Islet precursor cell (in vitro differentiated cells): ENCODE measurements around the gene LILRA2.
"Not testable (repeated sequence)": the region's sequence is repeated elsewhere in the genome, so short reads cannot be mapped to it uniquely, and the experiment has no call there.

ENCODE experiments used
- DNase-seq: peaks from one replicate; pipeline ENCODE4 v3.0.0-alpha.2; 2018

LILRA2 gene

DNA sequence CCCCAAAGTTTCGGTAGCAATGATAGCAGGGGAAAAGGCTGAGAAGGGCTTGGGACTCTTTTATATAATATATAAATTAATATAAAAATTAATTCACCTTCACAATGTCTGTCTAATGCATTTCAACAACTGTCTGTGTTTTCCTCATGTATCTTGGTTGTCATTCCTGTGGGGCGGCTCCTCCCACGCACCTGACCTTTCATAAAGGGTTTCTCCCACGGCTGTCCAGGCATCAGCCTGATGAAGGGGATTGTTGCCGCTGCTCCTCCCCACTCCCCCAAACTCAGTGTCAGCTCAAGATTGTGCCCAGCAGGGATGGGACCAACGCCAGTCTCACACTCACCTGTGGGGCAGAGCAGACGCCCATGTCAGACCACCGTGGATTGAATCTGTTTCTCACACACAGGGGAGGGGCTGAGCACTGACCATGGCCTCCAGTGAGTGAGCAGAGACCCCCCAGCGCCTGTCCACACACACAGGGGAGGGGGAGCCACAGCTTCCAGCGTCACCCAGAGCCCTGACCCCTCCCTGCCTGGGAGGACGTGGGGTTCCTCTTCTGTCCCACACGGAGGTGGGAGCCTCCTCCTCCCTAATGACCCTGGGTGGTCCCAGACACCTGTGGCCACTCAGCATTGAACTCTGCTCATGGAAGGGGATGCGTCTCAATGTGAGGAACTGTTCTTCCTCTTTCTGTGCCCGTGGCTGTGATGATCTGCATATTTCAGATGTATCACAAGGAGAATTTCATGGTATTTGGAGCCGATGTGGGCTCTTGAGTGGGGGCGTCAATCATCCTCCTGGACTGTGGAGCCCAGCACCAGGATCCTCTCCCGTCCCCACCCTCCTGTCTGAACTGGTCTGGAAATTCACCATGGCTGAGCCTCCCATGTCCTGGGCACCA, 1.6 kb upstream of the LILRA2 start:
- DNase-seq, result not testable (repeated sequence)

GRCh38 chr19:54572696-54573311, 786 bp upstream of the LILRA2 start:
- DNase-seq, result no peak

- DNase-seq, result no peak
These were observed 461 bp downstream of the LILRA2 start for GRCh38 chr19:54574051-54574450.

GRCh38 chr19:54574527-54575056, 1.0 kb downstream of the LILRA2 start:
- DNase-seq, result no peak

GRCh38 chr19:54575205-54575604, 1.6 kb downstream of the LILRA2 start:
- DNase-seq, result not testable (repeated sequence)

DNA sequence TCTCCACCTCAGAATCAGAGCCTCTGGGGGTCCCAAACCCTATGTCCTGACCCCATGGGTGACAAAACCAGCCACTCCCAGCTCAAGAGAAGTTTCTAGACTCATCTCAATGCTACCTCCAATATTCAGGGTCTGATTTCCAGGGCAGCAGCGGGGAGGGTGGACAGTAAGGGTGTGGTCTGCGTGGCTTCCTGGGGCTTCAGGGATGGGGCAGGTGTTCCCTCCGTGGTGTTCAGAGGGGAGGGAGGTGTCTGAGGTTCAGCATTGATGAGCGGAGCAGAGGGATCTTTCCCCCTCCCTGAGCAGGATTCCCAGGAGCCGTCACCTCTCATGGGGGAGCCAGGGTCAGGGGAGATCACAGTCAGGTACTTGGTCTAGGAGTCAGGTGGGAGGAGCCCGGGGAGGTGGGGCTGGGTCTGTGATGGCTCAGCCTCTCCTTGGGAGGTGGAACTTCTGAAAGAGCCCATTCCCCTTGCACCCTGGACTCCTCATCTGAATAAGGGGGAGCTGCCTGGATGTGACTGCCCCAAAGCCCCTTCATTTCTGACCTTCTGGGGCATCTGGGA, 2.9 kb downstream of the LILRA2 start:
- no peak for DNase-seq

GRCh38 chr19:54577334-54577733, 3.7 kb downstream of the LILRA2 start:
- DNase-seq, result no peak

DNA sequence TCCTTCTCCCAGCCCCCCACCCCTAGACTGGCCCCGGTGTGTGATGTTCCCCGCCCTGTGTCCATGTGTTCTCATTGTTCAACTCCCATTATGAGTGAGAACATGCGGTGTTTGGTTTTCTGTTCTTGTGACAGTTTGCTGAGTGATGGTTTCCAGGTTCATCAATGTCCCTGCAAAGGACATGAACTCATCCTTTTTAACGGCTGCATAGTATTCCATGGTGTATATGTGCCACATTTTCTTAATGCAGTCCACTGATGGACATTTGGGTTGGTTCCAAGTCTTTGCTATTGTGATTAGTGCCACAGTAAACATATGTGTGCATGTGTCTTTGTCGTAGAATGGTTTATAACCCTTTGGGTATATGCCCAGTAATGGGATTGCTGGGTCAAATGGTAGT, 4.7 kb downstream of the LILRA2 start:
- DNase-seq, result not testable (repeated sequence)

DNA sequence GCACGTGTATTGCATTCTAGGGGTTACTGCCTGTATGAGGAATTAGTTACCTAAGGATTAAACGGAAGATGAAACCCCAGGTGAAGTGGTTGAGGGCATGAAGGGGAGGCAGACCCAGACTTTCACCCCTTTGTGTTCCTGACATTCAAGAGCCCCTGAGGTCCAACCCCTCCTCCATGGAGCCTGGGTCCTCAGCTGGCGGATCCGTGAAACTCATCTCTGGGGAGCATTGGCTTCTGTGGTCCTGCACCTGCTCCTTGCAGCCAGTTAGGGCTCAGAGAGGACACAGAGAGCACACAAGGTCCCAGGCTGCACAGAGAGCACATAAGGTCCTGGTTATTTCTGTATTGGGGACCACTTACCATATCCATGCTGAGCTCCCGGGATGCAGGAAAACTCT, 12.8 kb downstream of the LILRA2 start:
- DNase-seq, result no peak

DNA sequence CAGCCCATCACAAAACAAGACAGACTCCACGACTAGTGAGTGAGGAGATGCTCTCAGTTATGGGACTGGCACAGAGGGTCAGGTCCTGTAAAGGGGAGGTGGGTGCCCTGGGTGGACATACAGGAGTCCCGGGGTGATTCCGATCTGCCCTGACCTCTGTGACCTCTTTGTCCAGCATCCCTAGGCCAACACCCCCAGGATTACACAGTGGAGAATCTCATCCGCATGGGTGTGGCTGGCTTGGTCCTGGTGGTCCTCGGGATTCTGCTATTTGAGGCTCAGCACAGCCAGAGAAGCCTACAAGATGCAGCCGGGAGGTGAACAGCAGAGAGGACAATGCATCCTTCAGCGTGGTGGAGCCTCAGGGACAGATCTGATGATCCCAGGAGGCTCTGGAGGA, 13.4 kb downstream of the LILRA2 start:
- DNase-seq, result no peak

DNA sequence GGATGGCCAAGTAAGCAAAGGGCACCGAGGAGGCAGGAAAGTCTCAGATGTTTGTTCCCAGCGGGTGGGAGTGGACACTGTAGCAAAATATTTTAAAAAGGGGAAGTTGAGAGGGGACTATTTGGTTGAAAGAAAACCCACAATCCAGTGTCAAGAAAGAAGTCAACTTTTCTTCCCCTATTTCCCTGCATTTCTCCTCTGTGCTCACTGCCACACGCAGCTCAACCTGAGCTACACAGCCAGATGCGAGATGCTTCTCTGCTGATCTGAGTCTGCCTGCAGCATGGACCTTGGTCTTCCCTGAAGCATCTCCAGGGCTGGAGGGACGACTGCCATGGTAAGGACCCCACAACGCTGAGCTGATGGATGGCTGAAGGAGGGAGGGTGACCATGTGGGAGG, 19.9 kb downstream of the LILRA2 start, which contains the start of gene LILRA1:
Gene LILRA1, plus strand, starts transcription at position 188 of the 400 bp plus-strand sequence. CDS start 613 bp downstream, outside the sequence.
- not testable (repeated sequence) for DNase-seq

DNA sequence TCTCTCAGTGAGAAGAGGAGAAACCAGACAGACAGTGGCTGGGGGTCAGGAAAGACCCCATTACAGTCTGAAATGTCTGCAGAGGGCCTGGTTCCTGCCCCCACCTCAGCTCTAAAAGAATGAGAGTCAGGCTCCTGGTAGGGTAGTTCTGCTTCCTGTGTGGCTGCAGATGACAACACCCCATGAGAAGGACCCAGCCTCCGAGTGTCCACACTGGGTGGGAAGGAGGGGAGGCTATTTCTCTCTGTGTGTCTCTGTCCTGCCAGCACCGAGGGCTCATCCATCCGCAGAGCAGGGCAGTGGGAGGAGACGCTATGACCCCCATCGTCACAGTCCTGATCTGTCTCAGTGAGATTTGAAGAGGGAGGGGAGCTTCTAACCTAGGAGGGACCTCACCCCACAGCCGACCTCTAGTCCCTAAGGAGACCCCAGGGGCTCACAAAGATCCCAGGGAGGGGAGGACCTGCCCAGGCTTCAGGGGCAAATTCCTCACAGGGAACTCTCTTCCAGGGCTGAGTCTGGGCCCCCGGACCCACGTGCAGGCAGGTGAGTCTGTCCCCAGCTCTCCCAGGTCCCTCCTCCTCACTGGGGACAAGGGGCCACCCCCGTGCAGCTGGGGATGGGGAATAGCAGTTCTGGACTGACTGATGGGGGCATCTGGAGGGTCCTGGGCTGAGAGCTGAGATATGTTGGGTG, 20.5 kb downstream of the LILRA2 start:
- not testable (repeated sequence) for DNase-seq

DNA sequence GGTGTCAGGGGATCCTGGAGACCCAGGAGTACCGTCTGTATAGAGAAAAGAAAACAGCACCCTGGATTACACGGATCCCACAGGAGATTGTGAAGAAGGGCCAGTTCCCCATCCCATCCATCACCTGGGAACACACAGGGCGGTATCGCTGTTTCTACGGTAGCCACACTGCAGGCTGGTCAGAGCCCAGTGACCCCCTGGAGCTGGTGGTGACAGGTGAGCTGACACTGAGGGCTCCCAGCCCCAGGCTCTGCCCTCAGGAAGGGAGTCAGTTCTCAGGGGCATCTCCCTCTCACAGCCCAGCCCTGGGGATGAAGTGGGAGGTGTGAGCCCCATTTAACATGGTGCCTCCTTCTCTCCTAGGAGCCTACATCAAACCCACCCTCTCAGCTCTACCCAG, 21.1 kb downstream of the LILRA2 start:
- no peak for DNase-seq

- not testable (repeated sequence) for DNase-seq
These were observed 22.3 kb downstream of the LILRA2 start for GRCh38 chr19:54595680-54596436.

DNA sequence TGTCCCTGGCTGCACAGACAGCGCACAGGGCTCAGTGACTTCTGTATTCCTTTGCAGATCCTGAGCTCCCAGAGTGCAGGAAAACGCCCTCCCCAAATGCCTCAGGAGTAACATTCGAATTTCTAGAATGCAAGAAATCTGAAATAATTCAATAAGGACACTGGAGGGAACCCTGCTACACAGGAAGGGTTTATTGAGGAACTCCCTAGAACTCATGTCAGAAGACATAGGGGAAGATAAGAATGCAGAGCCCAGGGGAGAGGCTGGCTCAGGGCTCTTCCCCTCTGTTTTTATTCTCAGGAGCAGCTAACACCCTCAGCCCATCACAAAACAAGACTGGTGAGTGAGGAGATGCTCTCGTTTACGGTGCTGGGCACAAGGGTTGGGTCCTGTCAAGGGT, 26.6 kb downstream of the LILRA2 start:
- no peak for DNase-seq

DNA sequence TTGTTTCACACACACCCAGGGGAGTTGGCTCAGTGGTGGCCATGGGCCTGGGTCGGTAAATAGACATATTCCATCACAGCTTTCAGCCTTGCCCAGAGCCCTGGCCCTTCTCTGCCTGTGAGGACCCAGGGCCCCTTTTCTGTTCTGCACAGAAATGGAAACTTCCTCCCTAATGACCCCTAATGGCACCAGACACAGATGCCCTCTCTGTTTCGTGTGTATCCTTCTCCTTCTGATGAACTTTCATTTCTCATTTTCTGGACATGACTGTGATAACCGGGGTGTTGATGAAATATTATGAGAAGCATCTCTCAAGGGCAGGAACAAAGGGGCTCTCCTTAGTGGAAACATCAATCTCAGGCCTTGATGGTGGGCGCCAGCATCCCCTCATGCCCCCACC, 32.6 kb downstream of the LILRA2 start:
- no peak for DNase-seq

GRCh38 chr19:54606891-54607784, 33.5 kb downstream of the LILRA2 start:
- no peak for DNase-seq

GRCh38 chr19:54607785-54608150, 34.2 kb downstream of the LILRA2 start:
- no peak for DNase-seq

DNA sequence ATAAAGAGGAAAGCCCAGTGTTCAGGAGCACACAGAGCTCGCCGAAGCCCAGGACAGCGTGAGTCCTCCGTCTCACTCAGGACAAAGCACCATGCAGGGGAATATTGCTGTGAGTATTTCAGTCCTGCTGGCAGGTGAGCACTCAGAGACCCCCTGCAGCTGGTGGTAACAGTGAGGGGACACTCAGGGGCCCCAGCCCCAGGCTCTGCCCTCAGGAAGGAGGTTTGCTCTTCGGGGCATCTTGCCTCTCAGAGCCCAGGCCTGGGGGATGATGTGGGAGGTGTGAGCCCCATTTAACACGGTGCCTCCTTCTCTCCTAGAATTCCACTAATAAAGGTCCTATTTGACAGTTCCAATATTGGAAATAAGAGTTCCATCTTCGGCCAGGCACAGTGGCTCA, 34.6 kb downstream of the LILRA2 start:
- DNase-seq, result no peak

DNA sequence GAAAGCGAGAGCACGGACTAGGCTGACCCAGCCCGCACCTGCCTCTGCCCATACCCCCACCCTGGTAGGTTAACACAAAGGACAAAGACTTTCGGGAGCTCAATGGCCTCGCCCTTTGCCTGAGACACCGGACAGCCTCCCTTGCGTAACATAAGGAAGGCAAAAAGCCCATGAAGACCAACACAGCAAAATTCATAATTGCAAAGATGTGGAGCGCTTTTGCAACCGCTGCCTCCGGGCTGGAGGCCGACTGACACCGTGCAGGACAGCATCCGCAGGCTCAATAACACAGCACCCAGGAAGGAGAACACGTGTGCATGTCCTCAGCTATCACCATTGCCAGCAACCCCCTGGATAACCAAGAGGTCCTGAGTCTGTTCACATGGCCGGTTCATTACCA, 35.2 kb downstream of the LILRA2 start:
- DNase-seq, result no peak

DNA sequence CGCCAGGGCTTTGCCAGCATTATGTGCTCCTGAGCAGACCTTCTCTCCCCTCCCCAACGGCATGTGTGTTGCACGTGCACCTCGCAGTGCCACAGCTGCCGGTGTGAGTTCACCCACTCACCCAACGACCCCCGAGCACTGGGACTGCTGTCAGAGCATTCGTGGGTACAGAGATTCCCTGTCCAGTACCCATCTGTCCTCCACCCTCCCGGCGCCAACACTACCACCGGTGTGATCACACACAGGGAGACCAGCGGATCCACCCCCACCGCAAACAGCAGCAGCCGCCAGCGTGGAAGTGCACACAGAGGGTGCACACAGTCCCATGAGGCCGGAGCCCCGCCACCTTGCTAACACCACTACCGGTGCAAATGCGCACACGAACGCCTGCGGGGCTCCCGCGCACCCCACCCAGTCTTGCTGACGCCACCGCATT, 35.8 kb downstream of the LILRA2 start:
- DNase-seq, result no peak
